Panc1 (cell line): Measurements from ENCODE around the gene SIGLECL1. TPM values are rescaled to one million over a fixed set of nuclear protein-coding genes. Genes with fewer than 3 reads are reported as not detected.

Source experiments
- ATAC-seq: fragments of 200-7000 bp; cut with Tn5 transposase; 2 replicates; pipeline ENCODE4 v1.9.1; 2020; ENCODE audit warnings: mild to moderate bottlenecking, moderate library complexity
- BruUV-seq: library from RNA; stranded (reverse); fragments of 400-500 nt; replicated peaks from 2 replicates; lab custom pipeline; 2021; lab: Mats Ljungman, UMichigan
- CTCF ChIA-PET: fragments of 300-600 bp; sonication (Branson Sonifier 250); formaldehyde crosslinking; loops from one replicate; lab custom pipeline; 2022; ENCODE audit warnings: antibody characterized with exemption; lab: Charles Lee
- POLR2A ChIA-PET: fragments of 300-600 bp; sonication (Branson Sonifier 250); formaldehyde crosslinking; loops from one replicate; lab custom pipeline; 2022; ENCODE audit warnings: antibody characterized with exemption; lab: Charles Lee
- DNase-seq: peaks from one replicate; pipeline ENCODE4 v3.0.0-alpha.2; 2010; ENCODE audit warnings: low read depth, low spot score
- H3K27ac ChIP-seq: 2 replicates; pipeline ENCODE4 v1.5.1; 2011; ENCODE audit warnings: mild to moderate bottlenecking, low read length, inconsistent platforms
- H3K27me3 ChIP-seq: fragments of 200-500 bp; sonication (Bioruptor generic); 2 replicates; pipeline ENCODE4 v1.6.0; 2014; ENCODE audit warnings: low read length, inconsistent platforms; ENCODE audit not compliant: control insufficient read depth, insufficient read depth
- H3K36me3 ChIP-seq: fragments of 200-500 bp; sonication (Bioruptor generic); 2 replicates; pipeline ENCODE4 v1.5.1; 2014; ENCODE audit warnings: inconsistent platforms, mild to moderate bottlenecking, low read length, moderate library complexity; ENCODE audit not compliant: control insufficient read depth, insufficient read depth
- H3K4me1 ChIP-seq: 2 replicates; pipeline ENCODE4 v1.5.1; 2011; ENCODE audit warnings: inconsistent platforms, mild to moderate bottlenecking, low read length, moderate library complexity; ENCODE audit not compliant: control insufficient read depth, insufficient read depth
- H3K4me3 ChIP-seq, 2 experiments: 2 replicates each; pipeline ENCODE4 v1.5.1; 2011 to 2012; ENCODE audit warnings: low read depth in 2 of 2, low read length in 2 of 2, mild to moderate bottlenecking in 2 of 2, inconsistent platforms in 1 of 2, moderate library complexity in 1 of 2
- H3K9me3 ChIP-seq: fragments of 200-500 bp; sonication (Bioruptor generic); 2 replicates; pipeline ENCODE4 v1.5.1; 2014; ENCODE audit warnings: low read depth, mild to moderate bottlenecking, inconsistent platforms, low read length, moderate library complexity; ENCODE audit not compliant: control insufficient read depth, insufficient read depth
- POLR2AphosphoS5 ChIP-seq: IDR thresholded peaks from 2 replicates; pipeline ENCODE4 v1.6.1; 2012; ENCODE audit warnings: mild to moderate bottlenecking, low read depth, low read length, moderate library complexity
- SIN3A ChIP-seq: IDR thresholded peaks from 2 replicates; pipeline ENCODE4 v1.6.1; 2012; ENCODE audit warnings: low read depth, mild to moderate bottlenecking, low read length, moderate library complexity, borderline replicate concordance; ENCODE audit not compliant: insufficient read depth
- TCF7L2 ChIP-seq: IDR thresholded peaks from 2 replicates; pipeline ENCODE4 v1.6.1; 2011; ENCODE audit warnings: mild to moderate bottlenecking, low read depth, low read length, inconsistent platforms
- in situ Hi-C: cut with HindIII; loops from 2 replicates; pipeline ENCODE4 v1.10.0; 2016; ENCODE audit warnings: low sequenced_read_pairs, low pct_unique_long_range_greater_than_20kb
- intact Hi-C: fragments of 100-400 bp; cut with micrococcal nuclease; formaldehyde crosslinking; loops from one replicate; pipeline ENCODE4 v1.10.0; 2022; ENCODE audit not compliant: unreplicated experiment
- total RNA-seq: library from RNA; stranded (reverse); gene quantifications from one replicate; pipeline ENCODE4 v1.2.1, GENCODE V29; 2021; ENCODE audit not compliant: unreplicated experiment
- TF ChIP-seq, protein P1 (sequence below): fragments of 450-650 bp; IDR thresholded peaks from 2 replicates; pipeline ENCODE4 v1.5.1; 2017; ENCODE audit warnings: mild to moderate bottlenecking
- TF ChIP-seq, protein P2 (sequence below), 2 experiments: IDR thresholded peaks; 2 replicates each; pipeline ENCODE4 v1.6.1; 2011 to 2012; ENCODE audit warnings: low read depth in 2 of 2, control low read depth in 1 of 2, low read length in 1 of 2, mild to moderate bottlenecking in 1 of 2, moderate library complexity in 1 of 2; ENCODE audit not compliant: insufficient read depth in 1 of 2

SIGLECL1 gene
- total RNA-seq, 1 experiment from 2014 or later, result not detected

DNA sequence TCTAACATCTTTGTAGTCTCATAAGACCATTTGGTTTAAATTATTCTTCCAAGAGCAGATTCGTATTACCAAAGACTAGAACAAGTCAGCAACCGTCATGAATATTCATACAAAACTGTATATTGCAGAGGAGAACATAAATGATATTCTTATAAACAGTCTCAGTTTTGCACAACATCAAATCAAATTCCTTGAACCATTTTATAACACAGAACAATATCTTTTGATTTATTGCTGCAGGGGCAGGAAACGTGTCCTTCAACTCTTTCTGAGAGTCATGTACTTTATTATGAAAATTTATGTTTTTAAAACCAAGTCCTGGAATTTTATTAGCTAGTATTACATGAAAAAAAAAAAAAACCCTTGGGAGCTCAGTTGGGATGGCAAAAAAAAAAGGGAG lies 26.2 kb downstream of the SIGLECL1 start:
- Histone ChIP-seq H3K4me1 (no peaks in the 10 kb centered on the region), H3K9me3 (no peaks in the 10 kb centered on the region), H3K36me3 (no peaks in the 10 kb centered on the region), H3K27me3 (no peaks in the 10 kb centered on the region; the same call in 1 of the 2 replicates), H3K27ac (no peak overlapping the region), H3K4me3 (no peak overlapping the region)
- CTCF ChIA-PET, result no interaction called here
- POLR2A ChIA-PET, result interaction anchor here (0.6 kb wide), 1 partner anchor 11 kb away, joined by 5 read pairs; no protein-coding TSS in a partner anchor
- no peak for TF ChIP-seq POLR2AphosphoS5
- no peak for TF ChIP-seq TCF7L2
- TF ChIP-seq SIN3A, result no peak
- TF ChIP-seq, protein P1, sequence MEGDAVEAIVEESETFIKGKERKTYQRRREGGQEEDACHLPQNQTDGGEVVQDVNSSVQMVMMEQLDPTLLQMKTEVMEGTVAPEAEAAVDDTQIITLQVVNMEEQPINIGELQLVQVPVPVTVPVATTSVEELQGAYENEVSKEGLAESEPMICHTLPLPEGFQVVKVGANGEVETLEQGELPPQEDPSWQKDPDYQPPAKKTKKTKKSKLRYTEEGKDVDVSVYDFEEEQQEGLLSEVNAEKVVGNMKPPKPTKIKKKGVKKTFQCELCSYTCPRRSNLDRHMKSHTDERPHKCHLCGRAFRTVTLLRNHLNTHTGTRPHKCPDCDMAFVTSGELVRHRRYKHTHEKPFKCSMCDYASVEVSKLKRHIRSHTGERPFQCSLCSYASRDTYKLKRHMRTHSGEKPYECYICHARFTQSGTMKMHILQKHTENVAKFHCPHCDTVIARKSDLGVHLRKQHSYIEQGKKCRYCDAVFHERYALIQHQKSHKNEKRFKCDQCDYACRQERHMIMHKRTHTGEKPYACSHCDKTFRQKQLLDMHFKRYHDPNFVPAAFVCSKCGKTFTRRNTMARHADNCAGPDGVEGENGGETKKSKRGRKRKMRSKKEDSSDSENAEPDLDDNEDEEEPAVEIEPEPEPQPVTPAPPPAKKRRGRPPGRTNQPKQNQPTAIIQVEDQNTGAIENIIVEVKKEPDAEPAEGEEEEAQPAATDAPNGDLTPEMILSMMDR, result no peak
- TF ChIP-seq, protein P2, sequence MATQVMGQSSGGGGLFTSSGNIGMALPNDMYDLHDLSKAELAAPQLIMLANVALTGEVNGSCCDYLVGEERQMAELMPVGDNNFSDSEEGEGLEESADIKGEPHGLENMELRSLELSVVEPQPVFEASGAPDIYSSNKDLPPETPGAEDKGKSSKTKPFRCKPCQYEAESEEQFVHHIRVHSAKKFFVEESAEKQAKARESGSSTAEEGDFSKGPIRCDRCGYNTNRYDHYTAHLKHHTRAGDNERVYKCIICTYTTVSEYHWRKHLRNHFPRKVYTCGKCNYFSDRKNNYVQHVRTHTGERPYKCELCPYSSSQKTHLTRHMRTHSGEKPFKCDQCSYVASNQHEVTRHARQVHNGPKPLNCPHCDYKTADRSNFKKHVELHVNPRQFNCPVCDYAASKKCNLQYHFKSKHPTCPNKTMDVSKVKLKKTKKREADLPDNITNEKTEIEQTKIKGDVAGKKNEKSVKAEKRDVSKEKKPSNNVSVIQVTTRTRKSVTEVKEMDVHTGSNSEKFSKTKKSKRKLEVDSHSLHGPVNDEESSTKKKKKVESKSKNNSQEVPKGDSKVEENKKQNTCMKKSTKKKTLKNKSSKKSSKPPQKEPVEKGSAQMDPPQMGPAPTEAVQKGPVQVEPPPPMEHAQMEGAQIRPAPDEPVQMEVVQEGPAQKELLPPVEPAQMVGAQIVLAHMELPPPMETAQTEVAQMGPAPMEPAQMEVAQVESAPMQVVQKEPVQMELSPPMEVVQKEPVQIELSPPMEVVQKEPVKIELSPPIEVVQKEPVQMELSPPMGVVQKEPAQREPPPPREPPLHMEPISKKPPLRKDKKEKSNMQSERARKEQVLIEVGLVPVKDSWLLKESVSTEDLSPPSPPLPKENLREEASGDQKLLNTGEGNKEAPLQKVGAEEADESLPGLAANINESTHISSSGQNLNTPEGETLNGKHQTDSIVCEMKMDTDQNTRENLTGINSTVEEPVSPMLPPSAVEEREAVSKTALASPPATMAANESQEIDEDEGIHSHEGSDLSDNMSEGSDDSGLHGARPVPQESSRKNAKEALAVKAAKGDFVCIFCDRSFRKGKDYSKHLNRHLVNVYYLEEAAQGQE (IDR thresholded peaks at IDR 0.05; ENCODE audit: insufficient read depth in 1 of 2, low read depth in 2 of 2, low read length in 1 of 2), result no peak
- ATAC-seq (no peak), DNase-seq (no peak)
- intact Hi-C loops (no loop called here), in situ Hi-C loops (no loop called here)
- no TSS peak for BruUV-seq

GRCh38 chr19:51282335-51282734 lies 31.5 kb downstream of the SIGLECL1 start:
- CTCF ChIA-PET, result no interaction called here
- no TSS peak for BruUV-seq
- ATAC-seq, result no peak
- in situ Hi-C loops (no loop called here), intact Hi-C loops (no loop called here)
- no peaks in the 10 kb centered on the region; the same call in 1 of the 2 replicates for H3K27me3 ChIP-seq
- H3K9me3 ChIP-seq, result no peaks in the 10 kb centered on the region
- DNase-seq, result no peak
- TF ChIP-seq SIN3A (no peak), POLR2AphosphoS5 (no peak), TCF7L2 (no peak)
- TF ChIP-seq, protein P1, result no peak
- TF ChIP-seq, protein P2 (IDR thresholded peaks at IDR 0.05; ENCODE audit: insufficient read depth in 1 of 2, low read depth in 2 of 2, low read length in 1 of 2), result no peak
- H3K4me1 ChIP-seq, result no peaks in the 10 kb centered on the region
- H3K27ac ChIP-seq, result no peak overlapping the region
- POLR2A ChIA-PET, result no interaction called here
- H3K4me3 ChIP-seq, result no peak overlapping the region
- no peaks in the 10 kb centered on the region for H3K36me3 ChIP-seq
